DMS79 treated with DMSO at 0.1 percent for 48 hours (cell line): Measurements from ENCODE around the gene MAN1C1.
"Not testable (repeated sequence)": the region's sequence is repeated elsewhere in the genome, so short reads cannot be mapped to it uniquely, and the experiment has no call there.

Experiments
- DNase-seq: peaks from one replicate; lab custom pipeline; 2025; lab: John Stamatoyannopoulos, UW

MAN1C1 gene

DNA sequence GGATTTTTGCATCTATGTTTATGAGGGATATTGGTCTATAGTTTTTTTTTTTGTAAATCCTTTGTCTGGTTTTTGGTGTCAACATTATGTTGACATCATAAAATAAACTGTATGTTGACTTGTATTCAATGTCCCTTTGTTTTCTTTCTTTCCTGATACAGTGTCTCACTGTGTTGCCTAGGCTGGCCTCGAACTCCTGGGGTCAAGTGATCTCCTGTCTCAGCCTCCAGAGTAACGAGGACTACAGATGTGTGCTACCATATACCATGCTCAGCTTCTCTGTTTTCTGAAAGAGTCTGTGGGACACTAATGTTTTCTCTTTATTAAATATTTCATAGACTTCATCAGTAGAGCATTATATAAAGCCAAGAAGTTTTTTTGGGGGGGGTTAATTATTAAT is 18.3 kb downstream of the MAN1C1 start:
- DNase-seq: no peak

DNA sequence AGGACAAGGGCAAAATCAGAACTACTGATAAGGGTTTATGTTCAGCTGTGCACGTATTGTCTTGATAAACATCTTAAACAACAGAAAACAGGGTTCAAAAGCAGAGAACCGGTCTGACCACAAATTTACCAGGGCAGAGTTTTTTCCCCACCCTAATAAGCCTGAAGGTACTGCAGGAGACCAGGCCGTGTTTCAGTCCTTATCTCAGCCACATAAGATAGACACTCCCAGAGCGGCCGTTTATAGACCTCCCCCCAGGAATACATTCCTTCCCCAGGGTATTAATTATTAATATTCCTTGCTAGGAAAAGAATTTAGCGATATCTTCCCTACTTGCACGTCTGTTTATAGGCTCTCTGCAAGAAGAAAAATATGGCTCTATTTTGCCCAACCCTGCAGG is 19.6 kb downstream of the MAN1C1 start:
- not testable (repeated sequence) for DNase-seq

DNA sequence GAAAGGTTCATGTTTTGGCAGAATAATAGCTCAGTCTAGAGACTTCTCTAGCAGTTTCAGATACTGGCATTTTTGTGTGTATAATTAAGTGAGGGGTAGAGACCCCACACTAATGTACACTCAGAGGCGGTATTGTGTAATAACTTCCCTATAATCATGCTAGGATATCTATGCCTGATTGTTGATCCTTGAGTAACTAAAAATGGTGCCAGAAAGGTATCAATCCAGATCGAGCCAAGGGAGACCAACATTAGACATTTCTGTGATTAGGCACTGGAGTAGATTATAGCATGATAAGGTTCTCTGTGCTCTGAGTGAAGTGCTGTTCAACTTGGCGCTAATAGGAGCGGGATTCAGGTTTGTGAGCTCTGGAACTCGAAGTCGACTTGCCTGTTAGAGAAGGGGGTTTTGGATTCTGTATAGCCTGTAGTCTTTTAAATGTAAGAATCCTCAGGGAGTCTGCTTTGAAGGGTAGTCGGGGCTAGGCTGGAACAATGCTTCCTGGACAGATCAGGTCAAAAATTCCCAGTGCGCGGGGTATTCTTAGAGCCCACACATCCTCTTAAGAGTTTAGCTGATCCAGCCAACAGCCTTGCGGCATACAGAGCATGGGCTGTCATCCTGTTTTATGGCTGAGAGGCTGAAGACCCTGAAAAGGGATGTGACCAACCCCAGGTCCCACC is 24.2 kb downstream of the MAN1C1 start:
- DNase-seq: no peak

DNA sequence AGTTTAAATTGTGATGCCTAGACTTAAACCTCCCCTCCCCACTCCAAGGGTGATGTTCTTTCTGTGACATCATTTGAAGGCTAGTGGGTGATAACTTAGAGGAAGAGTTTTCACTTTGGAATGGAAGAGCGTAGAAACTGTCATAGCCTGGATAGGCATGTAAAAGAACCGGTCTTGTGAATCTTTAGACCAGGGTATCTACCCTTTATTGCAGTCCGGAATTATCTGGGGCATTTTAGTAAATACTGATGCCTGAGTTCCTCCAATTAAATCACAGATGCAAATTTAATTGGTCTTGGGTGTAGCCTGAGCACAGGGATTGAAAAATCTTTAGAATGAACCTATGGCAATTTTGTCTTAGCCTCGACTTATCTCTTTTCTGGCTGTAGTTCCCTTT is 24.7 kb downstream of the MAN1C1 start:
- DNase-seq: no peak

DNA sequence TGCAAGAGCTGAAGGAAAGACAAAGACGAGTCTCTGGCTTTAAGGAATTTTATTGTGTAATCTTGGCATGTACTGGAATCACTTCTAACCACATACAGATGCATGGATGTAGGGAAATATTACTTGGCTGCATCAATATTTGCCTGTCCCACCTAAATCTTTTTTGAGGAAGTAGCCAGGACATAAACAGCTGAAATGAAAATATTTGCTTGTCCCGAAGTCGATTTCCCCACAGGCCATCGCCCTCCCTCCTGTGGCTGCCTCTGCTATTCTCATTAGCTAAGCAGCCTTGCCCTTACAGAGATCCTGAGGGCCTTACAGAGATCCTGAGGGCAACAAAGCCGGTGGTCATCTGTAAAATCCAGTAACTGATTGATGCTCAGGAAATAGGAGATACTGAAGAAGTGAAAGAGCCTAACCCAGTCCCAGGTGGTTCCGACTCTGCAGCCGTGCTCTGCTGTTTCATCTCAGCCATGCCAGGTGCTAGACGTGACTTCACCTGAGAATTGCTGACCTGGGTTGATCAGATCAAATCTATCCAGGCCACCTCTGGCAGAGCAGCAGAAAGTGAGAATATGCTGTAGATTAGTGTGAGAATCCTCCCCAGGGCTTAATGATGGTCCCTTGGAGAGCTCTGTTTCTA is 25.5 kb downstream of the MAN1C1 start:
- no peak for DNase-seq

DNA sequence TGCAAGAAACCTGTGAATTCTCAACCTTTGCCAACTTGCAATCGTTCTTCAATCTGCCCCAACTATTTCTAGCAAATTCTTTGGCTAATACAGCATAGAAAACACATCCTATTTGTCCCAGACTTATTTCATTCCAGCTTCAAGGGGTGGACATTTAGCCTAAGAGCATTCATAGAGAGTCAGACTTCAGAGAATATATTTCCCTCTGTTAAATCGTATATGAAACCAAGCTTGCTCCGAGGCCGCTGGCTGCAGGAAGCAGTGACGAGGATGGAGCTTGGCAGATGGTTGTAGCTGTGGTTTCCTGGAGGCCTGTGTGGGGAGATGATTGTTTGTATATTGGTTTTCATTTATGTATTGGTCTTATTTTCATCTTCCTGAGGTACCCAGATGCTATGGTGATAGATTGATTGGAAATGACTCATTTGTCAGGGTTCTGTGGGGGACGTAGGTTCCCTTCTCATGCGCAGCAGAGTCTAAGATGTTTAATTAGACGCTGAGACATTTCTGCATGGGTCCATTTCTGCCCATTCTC is 26.1 kb downstream of the MAN1C1 start:
- DNase-seq: no peak

DNA sequence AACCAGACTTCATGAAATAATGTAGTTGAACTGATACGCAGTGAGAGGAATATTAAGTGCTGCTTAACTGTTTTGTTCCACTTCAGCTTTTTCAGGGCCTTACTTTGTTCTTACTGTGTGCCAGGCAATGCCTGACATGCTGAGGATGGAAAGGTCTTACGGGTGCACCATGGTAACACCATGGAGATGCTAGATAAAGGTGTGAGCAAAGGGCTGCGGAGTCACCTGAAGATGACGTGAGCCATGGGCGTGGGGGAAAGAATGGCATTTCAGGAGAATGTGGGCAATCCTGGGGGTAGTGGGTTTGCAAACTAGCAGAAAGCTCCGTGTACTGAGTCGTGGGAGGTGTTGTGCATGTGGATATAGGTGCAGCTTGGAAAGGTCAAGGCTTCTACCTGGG is 27.3 kb downstream of the MAN1C1 start:
- peak; percentile 14 for DNase-seq

DNA sequence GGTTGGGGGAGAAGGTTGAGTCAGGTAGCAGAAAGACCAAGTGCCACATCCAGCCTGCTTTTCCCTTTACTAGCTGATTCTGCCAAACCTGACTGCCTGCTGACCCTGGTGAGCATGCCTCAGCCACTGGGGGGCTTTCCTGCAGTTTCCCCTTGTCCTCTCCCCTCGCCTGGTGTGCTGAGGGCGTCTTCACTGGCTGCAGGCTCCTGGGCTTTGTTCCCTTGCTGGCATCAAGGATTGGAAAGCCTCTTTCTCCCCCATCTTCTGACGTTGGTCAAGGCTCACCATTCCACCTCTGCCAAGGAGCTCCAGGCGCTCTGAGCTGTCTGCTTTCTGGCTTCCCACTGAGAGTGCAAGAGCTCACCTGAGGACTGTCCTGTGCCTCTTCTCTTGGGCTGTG is 28.4 kb downstream of the MAN1C1 start:
- DNase-seq: no peak

DNA sequence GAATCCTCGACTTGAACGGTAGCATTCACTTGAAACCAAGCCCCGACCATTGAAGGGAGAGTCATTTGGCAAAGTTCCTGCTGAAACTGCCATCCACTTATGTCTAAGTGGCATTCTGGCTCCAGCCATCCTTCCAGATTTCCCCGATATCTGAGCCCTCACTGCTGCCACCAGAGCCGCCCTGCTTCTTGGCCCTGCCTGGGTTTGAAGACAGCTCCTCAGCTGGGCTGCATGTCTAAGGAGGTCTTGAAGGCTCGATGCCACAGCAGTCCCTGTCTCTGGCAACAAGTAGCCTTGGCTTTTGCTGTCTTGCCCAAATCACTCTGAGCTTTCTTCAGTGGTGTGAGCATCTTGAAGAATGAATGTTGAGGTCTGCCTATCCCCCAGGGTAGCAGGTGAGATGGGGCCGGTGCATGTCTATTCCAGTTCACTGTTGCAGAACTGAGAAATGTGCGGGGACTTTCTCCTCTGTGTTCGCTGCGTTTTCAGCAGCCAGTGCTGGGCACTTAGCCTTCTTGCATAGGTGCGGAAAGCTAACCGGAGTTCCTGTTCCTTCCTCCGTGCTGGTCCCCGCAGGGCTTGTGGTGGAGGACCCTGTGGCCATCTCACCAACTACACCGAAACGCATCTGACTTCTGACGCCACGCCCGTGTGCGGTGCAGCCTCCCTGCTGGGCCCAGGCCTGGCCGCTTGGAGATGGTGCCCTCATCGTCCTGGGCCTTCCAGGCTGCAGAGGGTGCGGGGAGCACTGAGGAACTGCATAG is 29.2 kb downstream of the MAN1C1 start:
- DNase-seq: peak; percentile 97

DNA sequence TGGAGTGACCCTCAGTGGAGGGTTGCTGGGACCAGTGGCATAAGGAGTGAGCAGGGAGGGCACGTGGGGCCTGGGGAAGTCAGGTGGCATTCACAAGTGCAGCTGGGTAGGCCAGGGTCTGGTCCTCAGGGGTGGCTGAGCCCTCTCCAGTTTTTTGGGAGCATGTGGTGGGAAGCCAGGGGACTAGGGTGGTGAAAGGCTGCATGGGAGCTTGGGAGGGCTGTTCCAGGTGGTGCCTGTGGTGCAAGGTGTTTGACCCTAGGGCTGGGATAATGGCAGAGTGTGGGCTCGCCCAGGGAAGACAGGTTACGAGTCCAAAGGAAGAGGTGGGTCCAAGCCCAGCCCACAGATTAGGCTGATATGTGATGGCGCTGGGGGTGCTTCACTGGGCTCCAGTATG is 30.5 kb downstream of the MAN1C1 start:
- DNase-seq: no peak

DNA sequence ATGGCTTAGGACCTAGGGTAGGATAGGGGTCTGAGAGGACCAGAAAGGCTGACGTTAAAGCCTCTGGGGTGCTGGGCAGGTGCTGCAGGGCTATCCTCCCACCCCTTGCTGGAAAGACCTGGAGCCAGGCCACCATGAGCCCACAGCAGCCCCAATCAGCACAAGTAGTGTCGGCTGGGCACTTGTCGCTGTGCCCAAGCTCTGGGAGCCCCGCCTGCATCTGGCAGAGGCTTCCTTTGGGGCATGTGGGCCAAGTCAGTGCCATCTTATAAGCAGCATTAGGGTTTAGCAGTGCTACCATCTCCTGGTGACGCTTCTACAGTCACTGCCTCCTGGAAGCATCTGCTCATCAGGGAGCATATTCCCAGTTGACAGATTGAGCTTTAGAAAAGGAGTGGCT is 31.3 kb downstream of the MAN1C1 start:
- no peak for DNase-seq

DNA sequence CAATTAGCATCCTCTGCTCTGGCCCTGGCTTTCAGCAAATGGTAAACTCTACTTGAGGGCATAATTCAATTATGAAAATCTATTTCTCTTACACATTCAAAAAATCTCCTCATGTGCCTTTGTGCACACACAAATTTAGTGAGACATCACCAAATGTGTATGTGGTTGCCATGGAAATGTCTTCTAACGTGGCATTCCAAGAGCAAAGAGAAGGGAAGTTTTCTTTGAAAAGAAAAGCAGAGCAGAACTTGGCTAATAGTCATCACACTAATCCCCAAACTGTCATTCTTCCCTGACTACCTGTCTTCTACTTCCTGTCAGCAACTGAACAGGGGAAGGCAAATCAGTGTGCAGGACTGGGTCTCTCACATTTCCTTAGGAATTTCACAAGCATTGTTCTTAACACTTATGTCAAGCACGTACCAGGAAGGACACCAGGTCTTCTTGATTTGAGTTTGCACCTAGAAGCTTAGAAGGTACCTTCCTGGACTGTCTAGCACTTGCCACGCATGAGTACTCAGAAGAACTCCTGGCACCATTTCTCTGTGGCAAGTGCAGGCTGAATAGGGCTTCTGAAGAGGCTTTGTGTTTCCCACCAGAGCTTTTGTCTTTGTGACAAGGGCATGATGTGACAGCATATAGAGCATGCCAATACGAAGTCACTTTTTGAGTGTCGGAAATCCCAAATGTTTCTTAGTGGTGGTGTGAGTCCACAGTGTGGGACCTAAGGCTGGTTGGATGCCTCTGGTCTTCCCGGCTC is 32.3 kb downstream of the MAN1C1 start:
- peak; percentile 76 for DNase-seq

DNA sequence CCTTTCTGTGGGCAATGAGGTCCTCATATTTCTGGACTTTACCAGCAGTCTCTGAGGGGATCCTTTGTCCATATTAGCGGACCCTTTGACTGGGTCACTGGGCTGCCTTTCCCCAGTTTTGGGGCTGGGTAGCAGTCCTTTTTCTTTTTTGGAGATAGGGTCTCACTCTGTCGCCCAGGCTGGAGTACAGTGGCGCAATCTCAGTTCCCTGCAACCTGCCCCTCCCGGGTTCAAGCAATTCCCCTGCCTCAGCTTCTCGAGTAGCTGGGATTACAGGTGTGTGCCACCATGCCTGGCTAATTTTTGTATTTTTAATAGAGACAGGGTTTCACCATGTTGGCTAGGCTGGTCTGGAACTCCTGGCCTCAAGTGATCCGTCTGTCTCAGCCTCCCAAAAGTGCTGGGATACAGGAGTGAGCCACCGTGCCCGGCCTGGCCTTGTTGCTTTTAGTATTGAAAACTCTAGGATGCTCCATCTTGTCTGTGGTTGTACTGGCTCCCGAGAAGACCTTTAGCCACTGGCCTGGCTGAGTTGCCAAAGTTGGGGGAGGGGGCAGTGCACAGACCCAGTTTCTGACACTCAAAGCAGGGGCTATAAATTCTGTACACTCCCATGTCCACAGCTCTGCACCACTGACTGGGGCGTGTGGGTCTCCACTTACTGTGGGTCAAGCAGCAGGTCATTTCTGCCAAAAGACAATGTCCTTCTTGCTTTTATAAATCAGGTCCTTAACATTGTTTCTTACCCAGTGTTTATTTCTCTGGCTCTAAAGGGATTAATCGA is 33.1 kb downstream of the MAN1C1 start:
- no peak for DNase-seq

DNA sequence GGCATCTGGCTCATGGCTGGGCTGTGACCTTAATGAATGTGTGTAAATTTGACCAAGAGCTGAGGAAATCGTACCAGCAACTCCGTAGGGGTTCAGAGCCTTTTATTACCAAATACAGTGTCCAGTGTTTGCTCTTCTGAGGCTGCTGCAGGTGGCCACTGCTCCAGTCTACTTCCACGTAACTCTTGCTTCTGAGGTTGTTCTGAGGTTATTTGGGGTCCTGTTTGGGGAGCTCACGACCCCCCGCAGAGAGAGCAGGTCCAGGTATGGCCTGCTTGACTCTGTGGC is 33.6 kb downstream of the MAN1C1 start:
- DNase-seq: no peak

DNA sequence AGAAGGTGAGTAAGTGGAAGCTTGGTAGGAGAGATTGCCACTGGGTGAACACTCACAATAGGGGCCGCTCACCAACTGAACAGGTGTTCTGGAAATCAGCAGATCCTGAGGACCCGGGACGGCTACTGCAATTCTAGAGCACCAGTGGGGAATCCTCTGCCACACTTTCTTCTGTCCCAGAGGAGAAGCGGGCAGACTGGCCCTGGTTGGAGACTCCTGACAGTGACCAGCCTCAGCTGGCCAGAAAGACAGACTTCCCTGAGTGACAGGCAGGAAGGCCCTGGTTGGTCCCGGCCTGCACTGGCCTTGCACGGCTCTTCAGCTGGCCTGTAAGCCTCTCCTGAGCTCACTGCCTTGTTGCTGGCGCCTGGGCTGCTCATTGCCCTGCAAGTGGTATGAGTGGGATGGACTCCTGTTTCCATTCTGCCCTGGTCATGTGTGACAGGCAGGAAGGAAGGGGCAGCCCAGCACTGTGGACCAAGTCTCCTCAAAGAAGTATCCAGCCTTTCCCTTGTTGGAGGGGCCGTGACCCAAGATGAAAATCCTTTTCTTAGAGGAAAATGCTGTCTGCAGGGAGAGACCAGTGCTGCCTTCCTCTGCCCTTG is 34.5 kb downstream of the MAN1C1 start:
- DNase-seq: no peak

DNA sequence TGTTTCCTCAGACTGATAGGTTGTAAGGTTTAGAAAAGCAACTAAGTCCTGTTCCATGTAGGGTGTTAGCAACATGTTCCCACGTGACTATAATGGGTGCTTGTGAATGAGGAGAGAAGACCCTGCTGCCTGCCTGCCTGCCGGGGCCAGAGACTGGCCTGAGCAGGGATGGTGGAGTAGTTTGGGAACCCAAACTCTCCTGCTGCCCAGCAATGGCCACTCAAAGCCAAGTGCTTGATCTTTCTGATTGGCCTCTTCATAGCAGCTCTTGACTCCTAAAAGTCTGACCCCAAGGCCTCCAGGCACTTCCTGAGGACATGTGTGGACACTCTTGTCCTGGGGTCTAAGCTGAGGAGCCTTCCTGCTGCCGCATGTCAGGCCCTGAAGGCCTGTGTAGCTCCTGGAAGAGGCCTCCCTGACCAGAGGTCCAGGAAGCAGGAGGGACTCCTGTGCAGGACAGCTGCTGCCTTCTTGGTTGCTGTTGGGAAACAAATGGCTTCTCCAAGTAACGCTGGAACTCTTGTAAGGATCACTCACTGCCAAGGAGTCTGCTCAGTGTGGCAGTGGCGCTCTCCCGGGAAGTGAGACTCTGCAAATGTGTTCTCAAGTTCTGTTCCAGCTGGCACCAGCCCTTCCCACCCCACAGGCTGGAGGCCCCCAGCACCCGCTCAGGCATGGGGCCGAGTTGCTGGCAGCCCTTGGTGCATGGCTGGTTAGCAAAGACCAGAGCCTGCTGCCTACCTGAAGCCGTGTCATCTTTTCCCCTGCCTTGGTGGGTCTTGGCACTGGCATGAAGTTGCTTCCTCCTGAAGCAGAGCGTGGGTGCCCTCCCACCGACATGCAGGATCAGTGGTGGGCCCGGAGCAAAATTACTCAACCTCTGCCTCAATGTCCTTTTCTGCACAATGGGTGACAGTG is 35.5 kb downstream of the MAN1C1 start:
- DNase-seq: no peak

DNA sequence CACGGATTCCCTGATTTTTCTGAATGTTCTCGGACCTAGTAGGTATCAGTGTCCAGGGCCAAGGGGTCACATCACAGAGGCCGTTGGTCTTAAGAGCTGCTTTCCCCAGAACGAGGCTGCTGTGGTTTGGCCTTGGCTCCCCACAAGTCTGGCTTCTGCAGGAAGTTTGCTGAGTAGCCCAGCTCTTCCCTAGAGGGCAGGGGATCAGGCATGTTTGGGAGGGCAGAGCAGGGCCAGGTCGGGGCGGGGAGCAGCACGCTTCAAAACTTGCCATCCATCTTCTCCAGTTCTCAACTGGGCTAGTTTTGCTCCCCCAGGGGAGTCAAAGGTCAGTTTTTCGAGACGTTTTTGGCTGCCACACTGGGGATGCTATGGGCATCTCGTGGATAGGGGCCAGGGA is 37.0 kb downstream of the MAN1C1 start:
- DNase-seq: no peak

DNA sequence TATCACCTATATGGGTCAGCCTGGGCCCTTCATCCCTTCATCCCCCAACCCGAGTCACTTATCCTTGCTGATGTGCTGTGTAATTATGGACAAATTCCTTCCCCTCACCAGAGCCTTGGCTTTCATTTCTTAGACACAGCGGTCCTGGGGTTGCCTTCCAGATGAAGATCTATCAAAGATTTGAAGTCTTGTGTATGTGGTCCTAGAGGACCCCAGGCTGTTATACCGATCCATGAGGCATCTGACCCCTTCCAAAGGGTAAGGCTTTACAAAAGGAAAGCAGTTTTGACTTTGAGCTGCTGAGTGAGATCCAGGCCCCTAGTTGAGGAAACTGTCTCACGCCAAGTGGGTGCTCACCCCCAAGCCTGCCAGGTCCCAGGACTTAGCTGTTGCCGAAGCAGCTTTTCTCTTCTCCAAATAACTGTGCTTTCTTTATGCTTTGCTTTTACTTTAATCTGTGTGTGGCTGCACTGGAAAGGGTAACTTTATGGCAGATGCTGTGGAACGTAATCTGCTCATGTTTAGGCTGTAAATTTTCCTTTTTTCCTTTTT is 37.6 kb downstream of the MAN1C1 start:
- no peak for DNase-seq

DNA sequence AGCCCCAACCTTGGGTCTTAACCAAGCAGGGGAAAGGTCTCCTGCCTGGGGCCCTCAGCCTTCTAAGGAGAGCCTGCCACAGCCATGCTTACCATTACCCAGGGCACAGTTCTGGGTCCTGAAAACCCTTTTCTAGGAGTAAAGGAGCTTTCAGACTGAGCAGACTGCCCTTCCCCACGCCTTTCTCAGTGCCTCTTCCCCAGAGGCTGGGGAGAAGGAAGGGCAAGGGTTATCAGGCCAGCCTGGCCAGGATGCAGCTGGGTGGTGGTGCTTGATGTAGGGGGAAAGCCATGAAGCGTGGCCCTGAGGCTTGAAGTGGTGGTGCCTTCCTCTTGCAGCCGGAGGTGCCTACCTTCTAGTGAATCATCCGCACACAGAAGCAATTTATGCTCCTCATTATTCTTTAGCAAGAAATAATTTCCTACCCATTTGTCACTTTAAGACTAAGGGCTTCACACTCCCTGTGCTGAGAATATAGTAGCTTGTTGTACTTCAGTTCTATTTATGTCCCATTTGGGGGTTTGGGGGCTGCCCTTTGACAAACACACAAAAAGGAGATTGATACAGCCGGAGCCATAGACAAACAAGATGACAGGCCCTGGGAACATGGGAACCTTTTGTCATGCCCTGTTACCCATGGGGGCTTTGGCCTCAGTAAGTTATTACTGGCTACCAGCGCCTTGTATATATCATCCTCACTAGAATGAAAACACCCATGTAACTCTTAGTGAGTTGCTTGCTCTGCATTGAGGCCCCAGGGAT is 40.7 kb downstream of the MAN1C1 start:
- DNase-seq: no peak
